Brain microvascular endothelial cell (primary cell): ENCODE measurements around the gene TACR2.

Experiments
- DNase-seq: peaks from one replicate; pipeline ENCODE4 v3.0.0-alpha.2; 2020
- H3K27ac ChIP-seq: fragments of 250-450 bp; sonication (Bioruptor Pico); 2 replicates; pipeline ENCODE4 v1.5.1; 2020; ENCODE audit warnings: mild to moderate bottlenecking, moderate library complexity
- H3K27me3 ChIP-seq: fragments of 250-450 bp; sonication (Bioruptor Pico); replicated peaks from 2 replicates; pipeline ENCODE4 v1.5.1; 2020; ENCODE audit warnings: mild to moderate bottlenecking
- H3K36me3 ChIP-seq: fragments of 250-450 bp; sonication (Bioruptor Pico); replicated peaks from 2 replicates; pipeline ENCODE4 v1.5.1; 2020; ENCODE audit warnings: mild to moderate bottlenecking
- H3K4me3 ChIP-seq: 2 replicates; pipeline ENCODE4 v1.5.1; 2011; ENCODE audit warnings: low read depth, mild to moderate bottlenecking, control low read depth, low read length, moderate library complexity
- in situ Hi-C: cut with HindIII; loops from 2 replicates; pipeline ENCODE4 v1.10.0; 2017; ENCODE audit warnings: low sequenced_read_pairs, low pct_ligation_motif_present
- TF ChIP-seq, protein P1 (sequence below): IDR thresholded peaks from 2 replicates; pipeline ENCODE4 v1.5.1; 2011; ENCODE audit warnings: low read depth, mild to moderate bottlenecking, moderate library complexity, low read length, control low read depth, inconsistent platforms; ENCODE audit errors: missing control alignments

Gene TACR2

DNA sequence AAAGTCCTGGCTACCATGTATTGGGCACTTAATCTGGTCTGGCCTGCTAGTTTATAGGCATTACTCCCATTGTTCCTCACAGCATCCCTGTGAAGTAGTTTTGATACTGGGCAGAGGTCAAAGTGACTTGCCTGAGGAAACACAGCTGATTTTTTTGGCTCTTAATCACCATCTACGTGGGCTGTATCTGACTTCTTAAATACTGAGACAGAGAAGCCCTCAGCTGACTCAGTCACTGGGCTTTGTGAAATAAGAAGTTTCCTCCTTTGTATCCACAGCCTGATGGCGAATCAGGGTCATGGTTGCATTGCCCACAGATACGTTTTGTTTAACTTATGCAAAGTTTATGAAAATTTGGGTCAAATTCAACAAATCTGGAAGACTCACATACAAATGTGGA is 13.2 kb downstream of the TACR2 start:
- DNase-seq = peak; percentile 74
- Histone ChIP-seq H3K36me3 (peaks cover 26% of the 10 kb centered on the region), H3K4me3 (no peak overlapping the region), H3K27me3 (no peaks in the 10 kb centered on the region), H3K27ac (peak overlapping the region; percentile 43)
- in situ Hi-C loops = no loop called here
- TF ChIP-seq, protein P1, sequence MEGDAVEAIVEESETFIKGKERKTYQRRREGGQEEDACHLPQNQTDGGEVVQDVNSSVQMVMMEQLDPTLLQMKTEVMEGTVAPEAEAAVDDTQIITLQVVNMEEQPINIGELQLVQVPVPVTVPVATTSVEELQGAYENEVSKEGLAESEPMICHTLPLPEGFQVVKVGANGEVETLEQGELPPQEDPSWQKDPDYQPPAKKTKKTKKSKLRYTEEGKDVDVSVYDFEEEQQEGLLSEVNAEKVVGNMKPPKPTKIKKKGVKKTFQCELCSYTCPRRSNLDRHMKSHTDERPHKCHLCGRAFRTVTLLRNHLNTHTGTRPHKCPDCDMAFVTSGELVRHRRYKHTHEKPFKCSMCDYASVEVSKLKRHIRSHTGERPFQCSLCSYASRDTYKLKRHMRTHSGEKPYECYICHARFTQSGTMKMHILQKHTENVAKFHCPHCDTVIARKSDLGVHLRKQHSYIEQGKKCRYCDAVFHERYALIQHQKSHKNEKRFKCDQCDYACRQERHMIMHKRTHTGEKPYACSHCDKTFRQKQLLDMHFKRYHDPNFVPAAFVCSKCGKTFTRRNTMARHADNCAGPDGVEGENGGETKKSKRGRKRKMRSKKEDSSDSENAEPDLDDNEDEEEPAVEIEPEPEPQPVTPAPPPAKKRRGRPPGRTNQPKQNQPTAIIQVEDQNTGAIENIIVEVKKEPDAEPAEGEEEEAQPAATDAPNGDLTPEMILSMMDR = no peak

DNA sequence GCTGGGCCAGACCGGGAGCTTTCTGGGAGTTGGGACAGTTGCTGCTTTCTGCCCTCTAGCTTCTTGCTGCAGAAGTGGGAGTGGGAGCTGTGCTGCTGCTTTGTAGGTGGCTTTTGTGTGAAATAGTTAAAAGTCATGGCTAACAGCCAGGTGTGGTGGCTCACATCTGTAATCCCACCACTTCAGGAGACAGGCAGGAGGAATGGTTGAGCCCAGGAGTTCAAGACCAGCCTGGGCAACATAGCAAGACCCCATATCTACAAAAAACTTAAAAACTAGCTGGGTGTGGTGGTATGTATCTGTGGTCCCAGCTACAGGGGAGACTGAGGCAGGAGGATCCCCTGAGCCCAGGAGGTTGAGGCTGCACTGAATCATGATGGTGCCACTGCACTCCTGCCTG is 13.7 kb downstream of the TACR2 start:
- H3K36me3 ChIP-seq = peaks cover 26% of the 10 kb centered on the region

DNA sequence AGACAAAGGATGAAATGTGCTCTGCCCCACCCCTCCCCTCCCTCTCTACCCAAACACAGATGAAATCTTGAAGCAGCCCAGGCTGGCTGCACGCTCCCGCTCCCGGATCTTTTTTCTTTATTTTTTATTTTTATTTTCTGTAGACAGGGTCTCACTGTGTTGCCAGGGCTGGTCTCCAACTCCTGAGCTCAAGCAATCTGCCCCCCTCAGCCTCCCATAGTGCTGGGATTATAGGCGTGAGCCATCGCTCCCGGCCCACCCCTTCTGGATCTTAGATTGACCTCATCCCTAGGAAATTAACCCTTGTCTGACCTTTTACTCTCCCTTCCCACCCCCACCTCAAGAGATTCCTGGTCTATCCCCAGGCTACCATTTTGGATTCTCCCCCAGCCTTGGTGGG is 14.3 kb downstream of the TACR2 start:
- Histone ChIP-seq H3K27ac (no peak overlapping the region), H3K27me3 (no peaks in the 10 kb centered on the region), H3K36me3 (peaks cover 26% of the 10 kb centered on the region), H3K4me3 (no peak overlapping the region)
- no peak for DNase-seq
- TF ChIP-seq, protein P1 = no peak
- in situ Hi-C loops = no loop called here

More for the DNA sequence above, 13.7 kb downstream of the TACR2 start:
- no peak overlapping the region for H3K4me3 ChIP-seq
- no peaks in the 10 kb centered on the region for H3K27me3 ChIP-seq
- in situ Hi-C loops = no loop called here
- H3K27ac ChIP-seq = no peak overlapping the region
- TF ChIP-seq, protein P1 = peak; percentile 10
- DNase-seq = no peak

DNA sequence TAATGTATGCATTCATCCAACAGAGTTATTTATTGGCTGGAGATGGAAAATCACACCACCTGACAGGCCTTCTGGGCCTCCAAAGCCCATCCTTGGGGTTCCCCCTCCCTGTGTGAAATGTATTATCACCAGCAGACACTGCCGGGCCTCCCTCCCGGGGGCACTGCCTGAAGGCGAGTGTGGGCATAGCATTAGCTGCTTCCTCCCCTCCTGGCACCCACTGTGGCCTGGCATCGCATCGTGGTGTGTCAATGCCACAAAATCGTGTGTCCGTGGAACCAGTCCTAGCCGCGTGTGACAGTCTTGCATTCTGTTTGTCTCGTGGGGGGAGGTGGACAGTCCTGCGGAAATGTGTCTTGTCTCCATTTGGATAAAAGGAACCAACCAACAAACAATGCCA is 15.3 kb downstream of the TACR2 start:
- Histone ChIP-seq H3K27ac (no peak overlapping the region), H3K27me3 (no peaks in the 10 kb centered on the region), H3K4me3 (no peak overlapping the region), H3K36me3 (peaks cover 28% of the 10 kb centered on the region)
- TF ChIP-seq, protein P1 = no peak
- no peak for DNase-seq
- in situ Hi-C loops = no loop called here

DNA sequence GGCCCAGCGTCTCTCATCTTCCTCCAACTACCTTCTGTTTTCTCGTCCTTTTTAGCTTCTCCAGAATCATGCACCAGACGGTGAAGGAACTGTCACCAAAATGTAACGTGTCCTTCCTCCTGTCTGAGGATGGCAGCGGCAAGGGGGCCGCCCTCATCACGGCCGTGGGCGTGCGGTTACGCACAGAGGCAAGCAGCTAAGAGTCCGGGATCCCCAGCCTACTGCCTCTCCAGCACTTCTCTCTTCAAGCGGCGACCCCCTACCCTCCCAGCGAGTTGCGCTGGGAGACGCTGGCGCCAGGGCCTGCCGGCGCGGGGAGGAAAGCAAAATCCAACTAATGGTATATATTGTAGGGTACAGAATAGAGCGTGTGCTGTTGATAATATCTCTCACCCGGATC is 15.8 kb downstream of the TACR2 start:
- peaks cover 28% of the 10 kb centered on the region for H3K36me3 ChIP-seq
- H3K4me3 ChIP-seq = no peak overlapping the region
- TF ChIP-seq, protein P1 = no peak
- in situ Hi-C loops = no loop called here
- no peak overlapping the region for H3K27ac ChIP-seq
- H3K27me3 ChIP-seq = no peaks in the 10 kb centered on the region
- DNase-seq = no peak

DNA sequence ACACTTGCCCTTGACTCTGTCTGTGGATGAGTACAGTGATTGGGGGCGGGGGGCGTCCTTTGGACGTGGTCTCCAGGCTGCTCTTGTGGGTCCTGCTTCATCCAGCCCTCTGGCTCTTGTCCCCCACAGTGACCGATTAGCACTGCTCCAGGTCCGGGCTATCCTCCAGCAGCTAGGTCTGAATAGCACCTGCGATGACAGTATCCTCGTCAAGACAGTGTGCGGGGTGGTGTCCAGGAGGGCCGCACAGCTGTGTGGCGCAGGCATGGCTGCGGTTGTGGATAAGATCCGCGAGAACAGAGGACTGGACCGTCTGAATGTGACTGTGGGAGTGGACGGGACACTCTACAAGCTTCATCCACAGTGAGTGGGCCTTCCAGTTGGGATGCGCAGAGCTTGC is 18.3 kb downstream of the TACR2 start:
- in situ Hi-C loops = loop anchor here (25.0 kb wide), 1 partner anchor 161 kb away; no protein-coding TSS in a partner anchor
- H3K27me3 ChIP-seq = no peaks in the 10 kb centered on the region
- H3K4me3 ChIP-seq = no peak overlapping the region
- H3K27ac ChIP-seq = no peak overlapping the region
- TF ChIP-seq, protein P1 = no peak
- no peak for DNase-seq
- H3K36me3 ChIP-seq = peaks cover 28% of the 10 kb centered on the region
